ENCODE measurements around the gene C5AR2. TPM values are rescaled to one million over a fixed set of nuclear protein-coding genes. Genes with fewer than 3 reads are reported as not detected.
"Not testable (repeated sequence)": the region's sequence is repeated elsewhere in the genome, so short reads cannot be mapped to it uniquely, and the experiment has no call there.

The C5AR2 gene
- polyA plus RNA-seq, 1 experiment: not detected

DNA sequence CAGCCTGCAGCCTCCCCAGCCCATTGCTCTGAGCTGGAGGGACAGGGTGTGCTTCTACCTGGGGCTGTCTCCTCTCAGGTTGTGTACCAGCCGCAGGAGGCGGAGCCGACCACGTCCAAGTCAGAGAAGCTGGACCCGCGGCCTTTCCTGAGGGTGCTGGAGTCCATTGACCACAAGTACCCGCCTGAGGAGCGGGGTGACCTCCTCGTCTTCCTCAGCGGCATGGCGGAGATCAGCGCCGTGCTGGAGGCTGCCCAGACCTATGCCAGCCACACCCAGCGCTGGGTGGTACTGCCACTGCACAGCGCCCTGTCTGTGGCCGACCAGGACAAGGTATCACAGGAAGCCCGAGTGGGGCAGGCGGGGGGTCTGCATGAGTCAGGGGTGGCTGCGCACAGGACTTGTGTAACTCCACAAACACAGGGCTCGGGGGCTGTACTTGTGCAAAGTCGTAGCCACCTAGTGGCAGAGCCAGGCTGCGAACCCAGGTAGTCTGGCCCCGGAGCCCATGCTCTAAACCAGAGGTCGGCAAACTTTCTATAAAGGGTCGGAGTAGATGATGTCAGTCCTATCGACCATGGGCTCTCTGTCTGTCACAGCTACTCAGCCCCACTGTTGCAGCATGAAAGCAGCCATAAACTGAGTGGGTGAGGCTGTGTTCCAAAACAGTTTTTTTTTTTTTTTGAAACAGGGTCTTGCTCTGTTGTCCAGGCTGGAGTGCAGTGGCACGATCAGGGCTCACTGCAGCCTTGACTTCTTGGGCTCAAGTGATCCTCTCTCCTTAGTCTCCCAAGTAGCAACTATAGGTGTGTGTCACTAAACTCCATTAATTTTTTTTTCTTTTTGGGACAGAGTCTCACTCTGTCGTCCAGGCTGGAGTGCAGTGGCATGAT is 26.1 kb downstream of the C5AR2 start:
- no peak for DNase-seq (ENCODE audit: low read depth, low spot score)

DNA sequence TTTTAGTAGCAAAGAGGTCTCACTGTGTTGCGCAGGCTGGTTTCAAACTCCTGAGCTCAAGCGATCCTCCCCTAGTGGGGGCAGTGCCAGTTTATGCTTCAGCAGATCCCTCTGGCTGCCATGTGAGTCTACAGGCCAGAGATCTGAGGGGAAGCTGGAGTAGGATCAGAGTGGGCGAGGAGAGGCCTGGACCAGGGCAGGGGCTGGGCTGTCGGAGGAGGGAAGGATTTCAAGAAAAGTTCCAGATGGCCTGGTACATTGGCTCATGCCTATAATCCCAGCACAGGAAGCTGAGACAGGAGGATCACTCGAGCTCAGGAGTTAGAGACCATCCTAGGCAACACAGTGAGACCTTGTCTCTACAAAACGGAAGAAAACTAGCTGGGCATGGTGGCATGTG is 27.0 kb downstream of the C5AR2 start:
- peaks cover 5% of the 10 kb centered on the region; the same call in 1 of the 2 replicates for H3K9me3 ChIP-seq (ENCODE audit: control insufficient read depth, insufficient read depth, low read length)
- no peak overlapping the region for H3K4me3 ChIP-seq (ENCODE audit: low read depth, low read length)
- CTCF ChIA-PET: interaction anchor here (3.6 kb wide), 1 partner anchor 10 kb away, joined by 31 read pairs; the partner anchor contains the start of gene DHX34
- no peak overlapping the region for H3K27ac ChIP-seq (ENCODE audit: low read depth, low read length)
- H3K27me3 ChIP-seq (ENCODE audit: control insufficient read depth, insufficient read depth, low read length): no peaks in the 10 kb centered on the region
- DNase-seq (ENCODE audit: low read depth, low spot score): no peak
- POLR2A ChIA-PET: interaction anchor here (0.6 kb wide), 1 partner anchor 85 kb away, joined by 7 read pairs; no protein-coding TSS in a partner anchor
- TF ChIP-seq, protein P1, sequence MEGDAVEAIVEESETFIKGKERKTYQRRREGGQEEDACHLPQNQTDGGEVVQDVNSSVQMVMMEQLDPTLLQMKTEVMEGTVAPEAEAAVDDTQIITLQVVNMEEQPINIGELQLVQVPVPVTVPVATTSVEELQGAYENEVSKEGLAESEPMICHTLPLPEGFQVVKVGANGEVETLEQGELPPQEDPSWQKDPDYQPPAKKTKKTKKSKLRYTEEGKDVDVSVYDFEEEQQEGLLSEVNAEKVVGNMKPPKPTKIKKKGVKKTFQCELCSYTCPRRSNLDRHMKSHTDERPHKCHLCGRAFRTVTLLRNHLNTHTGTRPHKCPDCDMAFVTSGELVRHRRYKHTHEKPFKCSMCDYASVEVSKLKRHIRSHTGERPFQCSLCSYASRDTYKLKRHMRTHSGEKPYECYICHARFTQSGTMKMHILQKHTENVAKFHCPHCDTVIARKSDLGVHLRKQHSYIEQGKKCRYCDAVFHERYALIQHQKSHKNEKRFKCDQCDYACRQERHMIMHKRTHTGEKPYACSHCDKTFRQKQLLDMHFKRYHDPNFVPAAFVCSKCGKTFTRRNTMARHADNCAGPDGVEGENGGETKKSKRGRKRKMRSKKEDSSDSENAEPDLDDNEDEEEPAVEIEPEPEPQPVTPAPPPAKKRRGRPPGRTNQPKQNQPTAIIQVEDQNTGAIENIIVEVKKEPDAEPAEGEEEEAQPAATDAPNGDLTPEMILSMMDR (IDR thresholded peaks at IDR 0.05; ENCODE audit: low read depth, low read length): no peak

More for the DNA sequence above, 26.1 kb downstream of the C5AR2 start:
- Histone ChIP-seq H3K9me3 (ENCODE audit: control insufficient read depth, insufficient read depth, low read length) (peaks cover 5% of the 10 kb centered on the region; the same call in 1 of the 2 replicates), H3K27me3 (ENCODE audit: control insufficient read depth, insufficient read depth, low read length) (no peaks in the 10 kb centered on the region), H3K27ac (ENCODE audit: low read depth, low read length) (no peak overlapping the region), H3K4me3 (ENCODE audit: low read depth, low read length) (no peak overlapping the region)
- ChIA-PET CTCF (interaction anchor here (0.7 to 3.6 kb wide), 3 partner anchors 9 to 53 kb away, joined by 3 to 31 read pairs (median 4); partner anchors contain the start of gene DHX34), POLR2A (no interaction called here)
- TF ChIP-seq, protein P1 (IDR thresholded peaks at IDR 0.05; ENCODE audit: low read depth, low read length): 0 out of 2 replicates have a peak, but pooled peaks have one; percentile 17

DNA sequence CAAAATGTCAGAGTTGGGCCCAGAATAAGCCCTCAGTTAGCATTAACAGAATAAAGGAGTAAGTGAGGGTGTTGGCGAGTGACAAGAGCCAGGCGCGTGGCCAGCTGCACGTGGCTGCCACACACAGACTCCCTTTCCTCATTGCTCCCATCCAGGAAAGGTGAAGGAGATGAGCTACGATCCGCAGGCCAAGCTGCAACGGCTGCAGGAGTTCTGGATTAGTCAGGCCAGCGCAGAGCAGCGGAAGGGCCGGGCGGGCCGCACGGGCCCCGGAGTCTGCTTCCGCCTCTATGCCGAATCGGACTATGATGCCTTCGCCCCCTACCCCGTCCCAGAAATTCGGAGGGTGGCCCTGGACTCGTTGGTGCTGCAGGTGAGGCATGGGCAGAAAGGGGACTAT is 30.3 kb downstream of the C5AR2 start:
- no peaks in the 10 kb centered on the region for H3K27me3 ChIP-seq (ENCODE audit: control insufficient read depth, insufficient read depth, low read length)
- peaks cover 5% of the 10 kb centered on the region; the same call in 1 of the 2 replicates for H3K9me3 ChIP-seq (ENCODE audit: control insufficient read depth, insufficient read depth, low read length)
- ChIA-PET POLR2A (no interaction called here), CTCF (interaction anchor here (1.7 to 2.1 kb wide), 2 partner anchors 13 to 29 kb away, joined by 5 to 10 read pairs; partner anchors contain the start of gene DHX34)
- H3K4me3 ChIP-seq (ENCODE audit: low read depth, low read length): no peak overlapping the region
- no peak for DNase-seq (ENCODE audit: low read depth, low spot score)
- TF ChIP-seq, protein P1 (IDR thresholded peaks at IDR 0.05; ENCODE audit: low read depth, low read length): no peak
- no peak overlapping the region for H3K27ac ChIP-seq (ENCODE audit: low read depth, low read length)

DNA sequence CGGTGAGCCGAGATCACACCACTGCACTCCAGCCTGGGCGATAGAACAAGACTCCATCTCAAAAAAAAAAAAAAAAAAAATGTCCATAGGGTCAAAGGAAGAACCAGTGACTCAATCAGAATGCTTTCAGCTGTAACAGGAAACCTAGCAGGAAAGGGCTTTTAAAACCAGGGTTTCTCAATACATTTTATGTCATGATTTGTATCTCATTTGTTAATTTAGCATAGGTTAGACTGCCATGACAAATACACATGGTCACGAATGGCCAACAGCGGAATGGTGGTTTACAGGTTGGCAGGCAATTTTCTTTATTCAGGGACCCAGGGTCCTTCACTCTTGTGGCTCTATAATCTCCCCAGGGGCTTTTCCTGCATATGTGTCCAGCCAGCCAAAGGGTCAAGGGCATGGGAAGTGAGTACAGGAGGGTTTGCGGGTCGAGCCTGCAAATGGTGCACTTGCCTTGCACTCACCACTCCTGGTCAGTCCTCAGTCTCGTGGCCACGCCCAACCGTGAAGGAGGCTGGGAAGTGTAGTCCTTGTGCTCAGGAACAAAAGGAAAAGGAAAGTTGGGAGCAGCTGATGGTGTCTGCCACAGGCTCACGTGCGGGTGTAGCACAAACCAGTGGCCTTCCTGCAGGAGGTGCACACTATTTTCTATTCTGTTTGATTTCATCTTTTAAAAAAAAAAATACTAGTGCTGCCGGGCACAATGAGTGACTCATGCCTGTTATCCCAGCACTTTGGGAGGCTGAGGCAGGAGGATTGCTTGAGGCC is 32.0 kb downstream of the C5AR2 start:
- no peaks in the 10 kb centered on the region for H3K27me3 ChIP-seq (ENCODE audit: control insufficient read depth, insufficient read depth, low read length)
- H3K9me3 ChIP-seq (ENCODE audit: control insufficient read depth, insufficient read depth, low read length): no peaks in the 10 kb centered on the region
- TF ChIP-seq, protein P1 (IDR thresholded peaks at IDR 0.05; ENCODE audit: low read depth, low read length): no peak
- ChIA-PET CTCF (interaction anchor here (0.6 to 1.2 kb wide), 3 partner anchors 15 to 634 kb away, joined by 3 to 5 read pairs (median 4); partner anchors contain the start of gene DHX34), POLR2A (interaction anchor here (0.6 to 0.7 kb wide), 2 partner anchors 414 to 1572 kb away, joined by 3 to 4 read pairs; no protein-coding TSS in a partner anchor)
- H3K27ac ChIP-seq (ENCODE audit: low read depth, low read length): no peak overlapping the region
- DNase-seq (ENCODE audit: low read depth, low spot score): no peak
- H3K4me3 ChIP-seq (ENCODE audit: low read depth, low read length): no peak overlapping the region

DNA sequence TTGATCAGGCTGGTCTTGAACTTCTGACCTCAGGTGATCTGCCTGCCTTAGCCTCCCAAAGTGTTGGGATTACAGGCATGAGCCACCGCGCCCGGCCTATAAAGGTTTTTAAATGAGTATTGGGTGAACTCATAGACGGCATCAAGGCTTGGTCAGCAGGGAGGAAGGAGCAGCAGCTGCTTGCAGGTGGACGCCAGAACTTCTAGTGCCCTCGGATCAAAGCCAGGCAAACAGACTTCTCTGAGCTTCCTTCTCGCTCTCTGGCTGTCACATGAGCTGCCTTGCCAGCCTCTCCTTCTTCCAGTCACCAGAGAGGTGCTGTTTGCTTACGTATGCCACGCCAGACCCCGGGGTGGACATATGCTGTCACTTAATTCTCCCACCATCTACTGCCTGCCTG is 33.5 kb downstream of the C5AR2 start:
- H3K9me3 ChIP-seq (ENCODE audit: control insufficient read depth, insufficient read depth, low read length); H3K4me3 ChIP-seq (ENCODE audit: low read depth, low read length); H3K27ac ChIP-seq (ENCODE audit: low read depth, low read length); POLR2A ChIA-PET; H3K27me3 ChIP-seq (ENCODE audit: control insufficient read depth, insufficient read depth, low read length); DNase-seq (ENCODE audit: low read depth, low spot score): not testable (repeated sequence)
- CTCF ChIA-PET: interaction anchor here (0.6 to 1.2 kb wide), 3 partner anchors 17 to 45 kb away, joined by 3 to 8 read pairs (median 4); partner anchors contain the start of gene DHX34
